Trophoblast cell (in vitro differentiated cells and primary cell): ENCODE data around the gene CEMIP.

Source experiments
- DNase-seq, 2 donors: peaks; one replicate each; pipeline ENCODE4 v3.0.0-alpha.2; 2016
- H2AFZ ChIP-seq: 2 replicates; pipeline ENCODE4 v1.6.1; 2013; ENCODE audit warnings: low read length, moderate library complexity, mild to moderate bottlenecking; ENCODE audit not compliant: insufficient read depth, poor library complexity
- H2AK5ac ChIP-seq: 2 replicates; pipeline ENCODE4 v1.6.1; 2013; ENCODE audit warnings: mild to moderate bottlenecking, low read length
- H2BK120ac ChIP-seq: 2 replicates; pipeline ENCODE4 v1.6.1; 2013; ENCODE audit warnings: low read length, mild to moderate bottlenecking, moderate library complexity; ENCODE audit not compliant: insufficient read depth, poor library complexity
- H2BK12ac ChIP-seq: 2 replicates; pipeline ENCODE4 v1.6.1; 2013; ENCODE audit warnings: mild to moderate bottlenecking, low read length, moderate library complexity
- H2BK5ac ChIP-seq: 2 replicates; pipeline ENCODE4 v1.6.1; 2013; ENCODE audit warnings: low read length, low read depth, moderate library complexity, mild to moderate bottlenecking; ENCODE audit not compliant: poor library complexity
- H3K14ac ChIP-seq: 2 replicates; pipeline ENCODE4 v1.6.1; 2013; ENCODE audit warnings: mild to moderate bottlenecking, low read length
- H3K18ac ChIP-seq: 2 replicates; pipeline ENCODE4 v1.6.1; 2013; ENCODE audit warnings: mild to moderate bottlenecking, low read length
- H3K23ac ChIP-seq: 2 replicates; pipeline ENCODE4 v1.6.1; 2013; ENCODE audit warnings: low read length
- H3K27ac ChIP-seq: 2 replicates; pipeline ENCODE4 v1.5.1; 2013; ENCODE audit warnings: low read depth, mild to moderate bottlenecking, inconsistent platforms, low read length, moderate library complexity
- H3K27me3 ChIP-seq: 2 replicates; pipeline ENCODE4 v1.6.1; 2013; ENCODE audit warnings: inconsistent platforms, mild to moderate bottlenecking, low read length, moderate library complexity; ENCODE audit not compliant: insufficient read depth
- H3K36me3 ChIP-seq, 2 experiments: 1 replicate in 1 of 2; 2 replicates in 1 of 2; pipeline ENCODE4 v1.6.1; 2013; ENCODE audit warnings: low read length in 2 of 2, mild to moderate bottlenecking in 2 of 2, moderate library complexity in 1 of 2; ENCODE audit not compliant: insufficient read depth in 2 of 2, control insufficient read depth in 1 of 2
- H3K4ac ChIP-seq: 2 replicates; pipeline ENCODE4 v1.6.1; 2013; ENCODE audit warnings: low read depth, mild to moderate bottlenecking, low read length, moderate library complexity
- H3K4me1 ChIP-seq, 2 experiments: 1 replicate in 1 of 2; 2 replicates in 1 of 2; pipeline ENCODE4 v1.6.1; 2013; ENCODE audit warnings: low read length in 2 of 2, mild to moderate bottlenecking in 2 of 2, moderate library complexity in 1 of 2; ENCODE audit not compliant: insufficient read depth in 2 of 2, control insufficient read depth in 1 of 2
- H3K4me2 ChIP-seq: 2 replicates; pipeline ENCODE4 v1.6.1; 2013; ENCODE audit warnings: inconsistent platforms, mild to moderate bottlenecking, low read length, moderate library complexity
- H3K4me3 ChIP-seq: 2 replicates; pipeline ENCODE4 v1.5.1; 2013; ENCODE audit warnings: mild to moderate bottlenecking, low read depth, low read length, inconsistent platforms
- H3K79me1 ChIP-seq: one replicate; pipeline ENCODE4 v1.6.1; 2013; ENCODE audit warnings: low read length
- H3K79me2 ChIP-seq: 2 replicates; pipeline ENCODE4 v1.6.1; 2013; ENCODE audit warnings: low read length, mild to moderate bottlenecking; ENCODE audit not compliant: control insufficient read depth, insufficient read depth, poor library complexity
- H3K9ac ChIP-seq: 2 replicates; pipeline ENCODE4 v1.6.1; 2013; ENCODE audit warnings: mild to moderate bottlenecking, low read length
- H3K9me3 ChIP-seq: 2 replicates; pipeline ENCODE4 v1.6.1; 2013; ENCODE audit warnings: low read depth, mild to moderate bottlenecking, control low read depth, inconsistent platforms, low read length; ENCODE audit not compliant: insufficient read depth
- H4K12ac ChIP-seq: 2 replicates; pipeline ENCODE4 v1.6.1; 2013; ENCODE audit warnings: low read depth, mild to moderate bottlenecking, low read length, moderate library complexity
- H4K8ac ChIP-seq: 2 replicates; pipeline ENCODE4 v1.6.1; 2013; ENCODE audit warnings: low read depth, mild to moderate bottlenecking, low read length, moderate library complexity
- H4K91ac ChIP-seq: one replicate; pipeline ENCODE4 v1.6.1; 2013; ENCODE audit warnings: low read depth, mild to moderate bottlenecking, low read length, moderate library complexity
- WGBS: extraction: QIAGEN DNeasy Blood & Tissue Kit; methylation state at CpG from one replicate; pipeline ENCODE4 v1.1.7; 2013; ENCODE audit warnings: missing lambda C conversion rate; ENCODE audit not compliant: insufficient read length, insufficient coverage; ENCODE audit errors: extremely low coverage; 5-methylcytosine and 5-hydroxymethylcytosine counted together

CEMIP gene

DNA sequence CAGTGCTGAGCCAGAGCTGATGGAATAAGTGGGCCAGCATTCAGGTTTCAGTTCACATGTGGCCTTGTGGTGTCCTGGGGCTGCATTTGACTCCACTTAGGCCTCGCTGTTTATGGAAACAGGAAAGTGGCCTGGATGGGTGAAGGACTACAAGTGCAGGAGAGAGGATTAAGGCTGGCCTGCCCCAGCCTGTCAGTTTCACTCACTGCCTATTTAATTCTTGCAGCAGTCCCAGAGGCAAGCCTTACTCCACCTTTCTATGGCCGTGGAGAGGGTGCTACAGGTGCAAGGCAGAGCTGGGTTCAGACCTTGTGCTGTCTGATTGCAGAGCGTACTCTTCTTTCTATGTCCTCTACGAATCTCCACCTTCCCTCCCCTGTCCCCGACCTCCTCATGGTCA, 46.4 kb upstream of the CEMIP start:
- peak overlapping the region; percentile 24 for H3K9ac ChIP-seq
- no peak overlapping the region for H2AK5ac ChIP-seq
- H3K27ac ChIP-seq = no peak overlapping the region
- H3K4ac ChIP-seq = no peak overlapping the region
- H3K4me2 ChIP-seq = no peak overlapping the region
- no peak overlapping the region for H3K18ac ChIP-seq
- H3K4me1 ChIP-seq = peaks cover under 1% of the 10 kb centered on the region in 2 experiments
- no peak overlapping the region for H2BK5ac ChIP-seq
- H2BK12ac ChIP-seq = no peak overlapping the region
- no peak for DNase-seq
- no peak overlapping the region for H4K8ac ChIP-seq
- no peaks in the 10 kb centered on the region for H3K27me3 ChIP-seq
- WGBS = no CpG with 5 or more reads among the region's 5 CpGs
- H2AFZ ChIP-seq = no peak overlapping the region
- H3K14ac ChIP-seq = no peak overlapping the region
- H2BK120ac ChIP-seq = no peak overlapping the region
- H3K23ac ChIP-seq = no peak overlapping the region
- H4K91ac ChIP-seq = no peak overlapping the region
- no peaks in the 10 kb centered on the region for H3K79me1 ChIP-seq
- no peak overlapping the region for H4K12ac ChIP-seq
- H3K79me2 ChIP-seq = no peaks in the 10 kb centered on the region
- H3K36me3 ChIP-seq = no peaks in the 10 kb centered on the region
- peaks cover 3% of the 10 kb centered on the region for H3K9me3 ChIP-seq
- H3K4me3 ChIP-seq = no peak overlapping the region

DNA sequence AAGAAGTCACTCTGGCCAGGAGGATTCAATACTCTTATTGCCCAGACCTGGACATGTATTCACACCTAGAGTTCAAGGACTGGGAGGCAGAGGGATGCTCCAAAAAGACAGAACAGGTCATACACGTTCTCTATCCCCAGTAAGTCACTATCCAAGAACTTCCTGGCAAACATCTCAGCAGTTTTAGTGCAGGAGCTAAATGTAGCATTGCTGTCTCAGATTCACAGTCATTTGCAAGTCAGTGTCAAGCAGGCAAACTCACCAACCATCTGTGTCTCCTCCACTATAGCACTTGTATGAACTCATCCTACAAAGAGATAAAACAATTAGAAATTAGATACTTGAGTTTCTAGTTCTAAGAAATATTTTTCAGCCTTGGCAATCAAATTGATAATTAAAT, 45.7 kb upstream of the CEMIP start:
- no CpG with 5 or more reads among the region's 1 CpG for WGBS
- H2AK5ac ChIP-seq = no peak overlapping the region

GRCh38 chr15:80735344-80735743, 43.8 kb upstream of the CEMIP start:
- no CpG with 5 or more reads among the region's 8 CpGs for WGBS
- Histone ChIP-seq H3K4me1 (no peaks in the 10 kb centered on the region), H2AFZ (no peak overlapping the region), H3K9me3 (peaks cover 3% of the 10 kb centered on the region), H3K4me3 (no peak overlapping the region), H3K23ac (no peak overlapping the region), H2BK5ac (no peak overlapping the region), H3K18ac (no peak overlapping the region), H2AK5ac (no peak overlapping the region), H4K12ac (no peak overlapping the region), H3K79me2 (no peaks in the 10 kb centered on the region), H2BK120ac (no peak overlapping the region), H4K8ac (no peak overlapping the region), H3K9ac (no peak overlapping the region), H3K4me2 (no peak overlapping the region), H4K91ac (no peak overlapping the region), H3K79me1 (no peaks in the 10 kb centered on the region), H2BK12ac (no peak overlapping the region), H3K36me3 (peaks cover 0 to 1% of the 10 kb centered on the region in 2 experiments), H3K4ac (no peak overlapping the region), H3K27ac (no peak overlapping the region), H3K14ac (no peak overlapping the region), H3K27me3 (no peaks in the 10 kb centered on the region)
- no peak for DNase-seq

More for the DNA sequence above, 45.7 kb upstream of the CEMIP start:
- no peak for DNase-seq
- Histone ChIP-seq H3K4me1 (no peaks in the 10 kb centered on the region), H3K27ac (no peak overlapping the region), H2BK12ac (no peak overlapping the region), H3K23ac (no peak overlapping the region), H2AFZ (no peak overlapping the region), H3K14ac (no peak overlapping the region), H3K9me3 (peaks cover 3% of the 10 kb centered on the region), H3K4me3 (no peak overlapping the region), H3K79me1 (no peaks in the 10 kb centered on the region), H3K9ac (no peak overlapping the region), H3K4me2 (no peak overlapping the region), H2BK5ac (no peak overlapping the region), H3K27me3 (no peaks in the 10 kb centered on the region), H2BK120ac (no peak overlapping the region), H4K8ac (no peak overlapping the region), H4K91ac (no peak overlapping the region), H3K4ac (no peak overlapping the region), H3K18ac (no peak overlapping the region), H3K79me2 (no peaks in the 10 kb centered on the region), H3K36me3 (peaks cover 0 to 1% of the 10 kb centered on the region in 2 experiments), H4K12ac (no peak overlapping the region)

DNA sequence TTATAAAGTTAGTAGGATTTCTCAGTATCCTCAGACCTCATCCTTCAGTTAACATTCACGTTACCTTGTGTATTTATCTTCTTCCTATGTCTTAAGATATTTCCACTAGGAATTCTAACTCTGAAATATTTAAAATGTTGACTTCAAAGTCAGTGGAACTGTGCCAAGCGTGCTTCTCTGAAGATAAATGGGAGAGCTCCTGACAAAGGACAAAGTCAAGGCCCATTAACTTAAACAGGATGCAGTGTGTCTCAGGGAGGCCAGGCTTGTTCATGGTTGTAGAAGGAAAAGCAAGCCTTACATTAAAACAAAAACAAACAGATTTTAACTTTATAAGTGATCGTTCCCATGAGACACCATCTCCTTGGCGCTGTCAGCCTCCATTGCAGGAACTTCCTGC, 42.6 kb upstream of the CEMIP start:
- Histone ChIP-seq H2BK120ac (no peak overlapping the region), H2AFZ (no peak overlapping the region), H3K4me1 (no peaks in the 10 kb centered on the region), H3K9me3 (peaks cover 3% of the 10 kb centered on the region), H2BK5ac (no peak overlapping the region), H2AK5ac (no peak overlapping the region), H3K27me3 (no peaks in the 10 kb centered on the region), H3K4ac (no peak overlapping the region), H3K27ac (no peak overlapping the region), H3K36me3 (peaks cover 0 to 1% of the 10 kb centered on the region in 2 experiments), H4K91ac (no peak overlapping the region), H4K8ac (no peak overlapping the region), H3K14ac (no peak overlapping the region), H3K79me1 (no peaks in the 10 kb centered on the region), H4K12ac (no peak overlapping the region), H3K18ac (no peak overlapping the region), H3K4me3 (no peak overlapping the region), H2BK12ac (no peak overlapping the region), H3K79me2 (no peaks in the 10 kb centered on the region), H3K4me2 (no peak overlapping the region), H3K23ac (no peak overlapping the region), H3K9ac (no peak overlapping the region)
- no CpG with 5 or more reads among the region's 4 CpGs for WGBS
- no peak for DNase-seq
